HG03103 (cell line): ENCODE measurements around the gene STAG1.
"Not testable (repeated sequence)": the region's sequence is repeated elsewhere in the genome, so short reads cannot be mapped to it uniquely, and the experiment has no call there.

ENCODE experiments used
- ATAC-seq: cut with Tn5 transposase; IDR thresholded peaks from one replicate; pipeline ENCODE4 v1.9.1; 2021; ENCODE audit warnings: low read depth; ENCODE audit not compliant: unreplicated experiment

STAG1 gene

DNA sequence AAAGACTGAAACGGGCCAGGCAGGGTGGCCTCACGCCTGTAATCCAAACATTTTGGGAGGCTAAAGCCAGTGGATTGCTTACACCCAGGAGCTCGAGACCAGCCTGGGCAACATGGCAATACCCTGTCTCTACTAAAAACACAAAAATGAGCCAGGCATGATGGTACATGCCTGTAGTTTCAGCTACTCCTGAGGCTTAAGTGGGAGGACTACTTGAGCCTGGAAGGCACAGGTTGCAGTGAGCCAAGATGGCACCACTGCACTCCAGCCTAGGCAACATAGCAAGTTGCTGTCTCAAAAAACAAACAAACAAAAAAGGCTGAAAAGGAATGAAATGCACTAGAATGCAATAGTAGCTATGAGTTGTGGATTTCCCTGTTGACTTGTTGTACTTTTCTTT is 94.7 kb downstream of the STAG1 start:
- ATAC-seq = no peak

DNA sequence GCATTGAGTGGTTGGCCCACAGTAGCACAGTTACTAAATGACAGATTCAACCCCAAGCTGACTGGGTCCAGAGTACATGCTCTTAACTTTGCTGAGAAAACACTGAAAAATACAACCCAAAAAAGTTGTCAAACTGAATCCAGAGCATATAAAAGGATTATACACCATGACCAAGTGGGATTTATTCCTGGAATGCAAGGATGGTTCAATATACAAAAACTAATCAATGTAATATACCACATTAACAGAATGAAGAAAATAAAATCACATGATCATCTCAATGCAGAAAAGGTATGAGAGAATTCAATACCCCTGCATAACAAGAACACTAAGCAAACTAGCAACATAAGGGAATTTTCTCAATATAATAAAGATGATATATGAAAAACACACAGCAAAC is 98.5 kb downstream of the STAG1 start:
- no peak for ATAC-seq

DNA sequence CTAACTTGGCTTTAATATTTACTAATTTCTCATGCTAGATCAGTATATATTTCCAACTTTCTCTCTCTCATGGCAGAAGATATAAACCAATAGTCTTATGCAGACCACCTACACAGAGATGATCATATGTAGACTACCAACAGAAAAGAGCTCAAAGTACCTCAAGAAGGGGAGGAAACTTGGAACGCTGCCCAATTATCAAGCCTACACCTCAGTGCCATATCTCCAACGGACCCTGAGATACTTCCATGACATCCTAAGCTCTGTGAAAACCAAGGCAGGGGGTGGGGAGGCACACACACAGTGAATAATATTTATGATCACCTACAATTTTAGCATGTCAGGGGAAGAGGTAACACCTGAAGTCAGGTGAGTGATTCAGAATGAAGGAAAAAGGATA is 100.6 kb downstream of the STAG1 start:
- no peak for ATAC-seq

DNA sequence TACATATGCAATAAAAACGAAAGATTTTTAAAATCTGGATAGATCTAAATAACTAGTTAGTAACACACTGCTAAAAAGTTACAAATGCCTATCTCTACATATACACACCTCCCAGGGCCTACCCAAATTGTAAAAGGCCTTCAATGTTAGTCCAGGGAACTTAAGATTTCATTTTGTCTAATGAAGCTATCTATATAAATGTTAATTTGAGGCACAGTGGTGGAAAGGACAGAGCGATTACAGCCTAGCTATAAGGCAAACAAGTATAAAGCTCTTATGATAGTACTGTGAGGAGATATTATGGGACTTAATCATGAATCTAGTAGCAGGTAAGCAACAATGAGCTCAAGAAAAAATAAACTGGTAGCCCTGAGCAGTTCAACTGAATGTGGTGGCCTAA is 101.7 kb downstream of the STAG1 start:
- ATAC-seq = no peak

DNA sequence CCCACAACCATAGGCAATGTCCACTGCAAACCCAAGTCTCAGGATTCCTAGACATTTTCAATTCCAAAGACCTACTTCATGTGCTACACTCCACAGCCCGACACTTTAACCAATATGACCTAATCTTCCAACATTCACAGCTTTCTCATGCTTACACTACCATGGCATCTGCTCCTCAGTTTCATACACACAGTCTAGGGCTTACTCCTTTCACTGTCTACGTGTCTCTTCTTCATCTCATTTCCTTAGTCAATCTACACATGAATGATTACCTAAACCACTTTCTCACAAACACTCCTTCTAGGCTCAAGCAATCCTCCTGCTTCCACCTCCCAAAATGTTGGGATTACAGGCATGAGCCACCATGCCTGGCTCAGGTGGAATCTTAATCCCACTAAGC is 106.3 kb downstream of the STAG1 start:
- ATAC-seq = peak; percentile 71

DNA sequence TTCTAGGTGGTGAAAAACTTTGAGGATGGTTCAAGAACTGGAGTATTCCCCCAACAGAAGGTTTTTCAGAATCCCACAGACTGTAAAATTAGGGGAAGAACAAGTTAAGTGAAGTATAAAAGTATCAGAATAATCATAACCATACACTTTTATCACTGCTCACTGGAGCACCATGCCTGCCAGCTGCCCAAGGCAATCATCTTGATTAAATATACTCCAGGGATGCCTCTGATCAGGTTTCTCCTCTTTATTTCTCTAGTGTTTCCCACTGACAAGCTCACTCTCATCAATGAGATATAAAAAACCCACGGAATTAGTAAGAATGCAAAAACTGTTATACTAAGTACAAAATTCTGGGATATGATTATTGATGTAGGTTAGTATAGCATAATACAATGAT is 108.0 kb downstream of the STAG1 start:
- ATAC-seq = no peak

DNA sequence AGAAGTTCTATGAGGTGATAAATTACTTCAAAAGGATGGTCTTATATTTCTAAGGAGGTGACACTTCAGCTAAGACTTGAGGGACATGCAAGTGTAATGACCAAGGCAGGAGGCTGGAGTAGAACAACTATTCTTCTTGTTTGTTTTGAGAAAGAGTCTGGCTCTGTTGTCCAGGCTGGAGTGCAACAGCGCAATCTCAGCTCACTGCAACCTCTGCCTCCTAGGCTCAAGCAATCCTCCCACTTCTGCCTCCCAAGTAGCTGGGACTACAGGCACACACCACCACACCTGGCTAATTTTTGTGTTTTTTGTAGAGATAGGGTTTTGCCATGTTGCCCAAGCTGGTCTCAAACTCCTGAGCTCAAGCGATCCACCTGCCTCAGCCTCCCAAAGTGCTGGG is 108.8 kb downstream of the STAG1 start:
- ATAC-seq = not testable (repeated sequence)

DNA sequence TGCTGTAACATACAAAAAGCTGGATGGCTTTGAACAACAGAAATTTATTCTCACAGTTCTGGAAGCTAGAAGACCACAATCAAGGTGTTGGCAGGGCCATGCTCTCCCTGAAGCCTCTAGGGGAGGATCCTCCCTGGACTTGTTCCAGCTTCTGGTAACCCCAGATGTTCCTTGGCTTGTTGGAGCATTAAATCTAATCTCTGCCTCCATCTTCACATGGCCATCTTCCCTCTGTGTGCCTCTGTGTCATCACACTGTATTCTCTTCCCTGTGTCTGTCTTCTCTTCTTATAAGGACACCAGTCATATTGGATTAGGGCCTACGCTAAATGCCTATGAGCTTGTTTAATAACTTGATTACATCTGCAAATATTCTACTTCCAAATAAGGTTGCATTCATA is 109.5 kb downstream of the STAG1 start:
- ATAC-seq = no peak

DNA sequence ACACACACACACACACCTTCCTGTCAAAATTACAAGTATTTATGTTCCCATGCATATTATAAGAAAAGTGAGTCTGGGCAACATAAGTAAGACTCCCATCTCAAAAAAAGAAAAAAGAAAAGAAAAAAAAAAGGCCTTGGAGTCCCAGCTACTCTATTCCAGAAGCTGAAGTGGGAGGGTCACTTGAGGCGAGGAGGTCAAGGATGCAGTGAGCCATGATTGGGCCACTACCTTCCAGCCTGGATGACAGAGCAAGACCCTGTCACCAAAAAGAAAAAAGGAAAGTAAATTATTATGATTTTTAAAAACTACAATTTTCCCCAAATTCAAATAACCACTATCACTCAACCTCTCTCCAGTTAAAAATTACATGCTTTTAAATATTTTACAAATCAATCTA is 113.1 kb downstream of the STAG1 start:
- ATAC-seq = no peak

DNA sequence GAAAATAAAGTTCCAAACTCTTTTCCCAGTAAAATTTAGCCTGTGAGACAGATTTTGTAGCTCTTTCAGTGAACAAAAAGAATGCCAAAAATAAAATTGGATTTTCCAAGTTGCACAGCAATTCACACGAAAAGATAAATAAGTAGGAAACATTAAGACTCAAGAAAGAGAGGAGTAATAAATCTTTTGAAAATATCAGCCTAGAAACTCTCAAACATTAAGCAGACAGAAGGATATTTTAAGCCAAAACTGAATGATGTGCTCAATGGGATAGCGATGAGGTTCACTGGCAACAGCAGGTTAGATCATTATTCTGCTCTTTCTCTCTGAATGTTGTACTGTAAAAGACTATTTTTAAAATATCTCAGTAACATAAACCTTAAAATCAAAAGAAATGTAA is 115.0 kb downstream of the STAG1 start:
- ATAC-seq = no peak

DNA sequence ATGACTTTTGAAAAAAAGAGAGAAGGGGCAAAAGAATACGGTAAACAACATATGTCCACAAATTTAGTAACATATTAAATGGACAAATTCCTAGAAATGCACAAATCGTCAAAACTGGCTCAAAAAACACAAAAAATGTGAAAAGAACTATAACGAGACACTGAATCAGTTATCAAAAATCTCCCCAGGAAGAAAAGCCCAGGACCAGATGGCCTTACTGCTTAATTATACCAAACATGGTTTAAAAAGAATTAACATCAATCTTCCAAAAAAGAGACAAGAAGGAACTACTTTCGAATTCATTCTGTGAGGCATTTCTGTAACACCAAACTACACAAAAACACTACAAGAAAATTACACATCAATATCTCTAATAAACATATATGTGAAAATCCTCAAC is 117.4 kb downstream of the STAG1 start:
- ATAC-seq = no peak

DNA sequence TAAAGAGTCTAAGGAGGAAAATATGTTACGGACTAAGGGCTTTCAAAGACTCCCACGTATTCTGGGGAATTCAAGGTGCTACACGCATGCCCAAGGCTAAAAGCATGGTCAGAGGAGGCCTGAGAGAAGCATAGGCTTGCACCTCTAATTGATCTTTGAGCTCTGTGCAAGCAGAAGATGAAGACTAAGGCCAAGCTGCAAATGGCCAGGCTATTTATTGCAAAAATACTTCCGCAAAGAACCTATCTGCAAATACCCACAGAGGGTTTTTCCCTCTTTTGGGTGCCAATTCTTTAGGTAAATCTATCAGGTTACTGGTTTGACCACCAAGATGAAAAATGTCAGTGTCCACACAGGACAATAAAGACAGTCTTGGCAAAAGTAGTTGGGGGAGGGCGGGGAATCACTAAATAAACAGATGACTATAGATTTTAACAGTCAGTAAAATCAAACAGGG is 119.5 kb downstream of the STAG1 start:
- ATAC-seq = no peak

DNA sequence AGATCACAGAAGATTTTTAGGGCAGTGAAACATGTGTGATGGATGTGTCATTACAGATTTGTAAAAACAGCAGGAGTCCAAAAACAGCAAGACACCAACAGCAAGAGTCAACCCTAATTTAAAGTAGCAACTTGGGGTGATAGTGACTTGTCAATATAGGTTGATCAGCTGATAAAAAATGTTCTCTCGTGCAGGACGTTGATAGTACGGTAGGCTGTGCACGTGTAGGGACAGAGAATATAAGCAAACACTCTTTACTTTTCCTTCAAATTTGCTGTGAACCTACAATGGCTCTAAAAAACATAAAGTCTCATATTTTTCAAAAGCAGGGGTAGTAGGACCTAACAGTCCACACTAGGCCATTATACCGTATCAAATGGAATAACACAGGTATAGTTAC is 120.8 kb downstream of the STAG1 start:
- ATAC-seq = no peak

DNA sequence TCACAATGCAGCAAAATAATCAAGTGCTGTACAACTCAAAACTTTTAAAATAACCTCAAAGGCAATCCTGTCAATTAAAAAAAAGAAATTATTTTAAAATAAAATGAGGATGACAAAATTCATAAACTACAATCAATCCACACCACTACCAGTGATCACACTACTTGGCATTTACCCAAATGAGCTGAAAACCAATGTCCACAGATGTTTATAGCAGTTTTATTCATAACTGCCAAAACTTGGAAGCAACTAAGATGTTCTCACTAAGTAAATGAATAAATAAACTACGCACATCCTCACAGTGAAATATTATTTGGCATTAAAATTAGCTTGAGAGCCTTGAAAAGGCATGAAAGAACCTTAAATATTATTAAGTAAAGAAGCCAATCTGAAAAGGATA is 121.3 kb downstream of the STAG1 start:
- ATAC-seq = no peak

DNA sequence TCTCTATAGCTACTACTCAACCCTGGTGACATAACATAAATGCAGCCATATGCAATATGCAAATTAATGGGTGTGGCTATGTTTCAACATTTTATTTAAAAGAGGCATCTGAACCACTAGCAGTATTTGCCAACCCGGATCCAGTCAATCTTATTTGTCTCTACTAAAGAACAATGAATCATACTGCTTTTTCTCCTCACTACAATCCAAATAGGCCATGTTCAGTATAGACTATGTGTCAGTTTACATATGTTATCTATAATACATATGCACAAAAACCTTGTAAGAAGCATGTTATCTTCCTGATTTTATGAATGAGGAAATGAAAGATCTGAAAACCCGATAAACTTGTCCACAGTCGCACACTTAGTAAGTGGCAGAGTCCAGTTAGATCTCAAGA is 125.7 kb downstream of the STAG1 start:
- no peak for ATAC-seq

DNA sequence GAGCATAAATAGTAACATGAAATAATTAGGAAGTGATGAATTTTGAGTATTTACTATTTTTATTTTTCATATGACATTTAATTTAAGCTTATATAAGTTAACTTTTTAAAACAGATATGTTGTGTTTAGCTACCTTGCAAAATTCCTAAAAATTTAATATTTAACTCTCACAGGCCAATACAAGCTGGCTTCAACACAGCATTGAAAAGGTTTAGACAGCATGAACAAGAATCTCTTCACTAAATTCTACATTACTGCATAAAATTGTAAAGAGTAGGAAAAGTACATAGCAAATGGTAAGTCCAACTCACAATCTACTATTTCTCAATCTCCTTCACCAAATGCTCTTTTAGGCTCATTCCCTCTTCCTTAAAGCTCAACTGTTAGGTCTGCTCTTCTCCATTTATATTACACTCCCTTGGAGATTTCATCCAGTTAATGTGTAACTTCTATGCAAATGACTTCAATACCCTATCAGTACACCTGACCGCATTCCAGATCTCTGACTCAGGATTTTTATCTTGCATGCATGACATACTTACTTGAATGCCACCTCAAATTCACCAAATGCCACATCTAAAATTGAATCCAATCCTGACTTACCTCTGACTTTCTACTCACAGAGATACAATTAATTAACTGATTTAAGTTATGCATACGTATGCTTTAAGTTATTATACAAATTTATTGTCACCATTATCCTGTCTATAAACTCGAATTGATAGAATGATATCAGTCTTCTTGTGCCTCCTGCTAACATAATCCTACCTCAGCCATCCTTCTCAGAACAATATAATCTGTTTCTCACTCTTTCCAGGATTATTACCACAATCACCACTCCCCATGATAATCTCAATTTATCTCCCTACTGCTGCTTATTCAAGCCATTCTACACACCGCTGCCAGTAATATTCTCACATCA is 127.0 kb downstream of the STAG1 start:
- no peak for ATAC-seq

DNA sequence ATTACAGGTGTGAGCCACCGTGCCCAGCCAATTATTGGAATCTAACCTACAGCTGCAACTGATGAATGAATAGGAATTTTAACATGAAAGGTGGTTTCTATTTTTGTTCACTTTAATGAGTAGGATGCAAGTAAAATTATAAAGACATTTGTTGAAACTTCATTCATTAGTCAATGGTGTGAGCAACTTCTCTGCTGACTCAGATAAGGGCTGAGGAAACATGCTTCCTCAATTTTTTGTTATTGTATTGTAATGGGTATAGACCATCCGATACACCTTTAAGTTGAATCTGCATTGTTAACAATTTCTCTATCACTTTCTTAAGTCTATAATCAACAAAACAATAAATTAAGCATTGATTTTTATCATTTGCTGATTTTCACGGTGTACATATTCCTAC is 127.8 kb downstream of the STAG1 start:
- ATAC-seq = no peak

DNA sequence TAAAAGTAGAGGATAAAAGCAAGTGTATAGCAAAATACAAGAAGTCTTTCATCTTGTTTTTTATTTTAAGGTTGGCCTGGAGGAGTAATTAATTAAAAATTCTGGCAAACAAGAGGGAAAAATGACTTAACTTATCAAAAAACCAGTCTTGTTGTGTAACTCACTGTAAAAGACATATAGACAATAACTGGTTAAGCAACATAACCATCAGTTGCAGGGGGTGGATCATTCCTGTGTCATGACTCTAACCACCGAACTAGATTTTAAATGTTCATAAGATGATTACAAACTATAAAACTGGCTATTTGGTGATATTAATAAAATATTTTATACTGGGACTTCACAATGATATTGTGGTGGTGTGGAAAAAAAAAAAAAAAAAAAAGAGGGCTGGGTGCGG is 130.6 kb downstream of the STAG1 start:
- no peak for ATAC-seq

DNA sequence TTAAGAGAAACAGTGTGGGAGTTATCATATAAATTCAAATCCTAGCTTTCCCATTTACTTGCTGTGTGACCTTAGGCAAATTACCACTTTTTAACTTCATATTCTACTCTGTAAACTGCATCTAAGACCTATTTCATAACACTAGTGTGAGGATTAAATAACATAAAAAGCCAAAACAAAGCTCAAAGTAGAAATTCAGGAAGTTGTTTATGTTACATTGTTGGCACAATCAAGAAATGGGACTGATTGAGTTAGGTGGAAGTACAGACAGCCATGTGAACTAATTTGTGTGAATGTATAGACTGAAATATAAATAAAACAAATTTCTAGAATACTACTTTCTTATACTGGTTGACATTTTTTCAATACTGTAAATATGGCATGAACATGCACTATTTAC is 131.7 kb downstream of the STAG1 start:
- ATAC-seq = no peak

DNA sequence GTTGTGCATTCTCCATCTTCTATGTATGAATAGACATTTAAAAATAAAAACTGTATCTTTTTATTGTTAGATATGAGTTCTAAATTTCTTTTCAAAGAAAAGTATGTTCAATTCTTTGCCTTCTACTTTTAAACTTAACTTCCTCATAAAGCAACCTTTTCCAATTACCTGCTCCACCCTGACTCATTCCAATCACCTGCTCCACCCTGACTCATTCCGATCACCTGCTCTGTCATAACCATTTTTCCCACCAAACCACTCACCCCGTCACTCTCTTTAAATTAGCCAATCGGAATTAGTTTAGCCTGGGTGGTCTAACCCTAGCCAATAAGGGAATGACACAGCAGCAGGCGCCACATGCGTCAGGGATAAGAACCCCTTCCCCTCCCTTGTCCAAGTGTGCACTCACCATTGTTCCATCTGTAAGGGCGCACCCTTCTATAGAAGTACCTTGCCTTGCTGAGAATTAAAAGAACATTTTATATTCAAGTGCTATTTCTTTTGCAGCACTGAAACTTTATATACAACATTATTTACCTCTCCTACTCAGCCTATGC is 134.1 kb downstream of the STAG1 start:
- ATAC-seq = not testable (repeated sequence)

DNA sequence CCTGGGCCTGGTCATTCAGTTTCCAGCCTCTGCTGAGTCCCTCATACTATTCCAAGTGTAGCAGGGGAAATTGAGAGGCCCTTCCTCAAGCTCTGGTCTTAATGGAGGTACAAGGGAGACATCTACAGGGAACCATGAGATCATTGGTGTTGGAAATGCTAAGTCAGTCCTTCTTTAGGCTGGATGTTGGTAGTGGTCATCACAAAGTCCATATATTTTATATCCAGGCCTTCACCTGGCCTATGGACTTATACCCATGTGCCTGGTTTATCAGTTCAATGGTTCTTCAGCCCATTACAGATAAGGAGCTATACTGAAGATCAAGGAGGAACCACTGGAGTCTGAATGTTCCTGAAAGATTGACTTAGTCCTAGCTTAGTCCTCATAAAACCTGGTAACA is 135.0 kb downstream of the STAG1 start:
- ATAC-seq = no peak

DNA sequence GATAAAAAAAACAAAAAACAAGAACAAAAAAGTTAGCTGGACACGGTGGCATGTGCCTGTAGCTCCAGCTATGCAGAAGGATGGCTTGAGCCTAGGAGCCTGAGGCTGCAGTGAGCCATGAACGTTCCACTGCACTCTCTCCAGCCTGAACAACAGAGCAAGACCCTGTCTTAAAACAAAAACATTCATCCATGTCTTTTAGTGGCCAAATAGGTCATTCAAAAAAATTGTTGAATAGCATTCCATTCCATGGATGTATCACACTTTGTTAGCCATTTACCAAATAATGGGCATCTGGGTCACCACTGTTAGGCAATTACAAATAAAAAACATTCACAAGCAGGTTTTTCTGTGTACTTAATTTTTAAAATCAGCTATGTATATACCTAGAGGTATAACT is 139.7 kb downstream of the STAG1 start:
- ATAC-seq = no peak
